Kidney epithelial cell (primary cell): Measurements from ENCODE around the gene SERPINA1. TPM values are rescaled to one million over a fixed set of nuclear protein-coding genes. Genes with fewer than 3 reads are reported as not detected.
"Not testable (repeated sequence)": the region's sequence is repeated elsewhere in the genome, so short reads cannot be mapped to it uniquely, and the experiment has no call there.

ENCODE experiments used
- DNase-seq: peaks from one replicate; pipeline ENCODE4 v3.0.0-alpha.2; 2010; ENCODE audit warnings: low read depth
- H3K27me3 ChIP-seq: 2 replicates; pipeline ENCODE4 v1.6.0; 2011; ENCODE audit warnings: low read length; ENCODE audit not compliant: control insufficient read depth, insufficient read depth
- H3K36me3 ChIP-seq: 2 replicates; pipeline ENCODE4 v1.5.1; 2011; ENCODE audit warnings: low read length; ENCODE audit not compliant: control insufficient read depth, insufficient read depth
- H3K4me3 ChIP-seq: 2 replicates; pipeline ENCODE4 v1.5.1; 2011; ENCODE audit warnings: low read depth, mild to moderate bottlenecking, control low read depth, low read length
- total RNA-seq: library from RNA; depleted of rRNA; stranded (reverse); fragments of >200 nt; gene quantifications from 2 replicates; pipeline ENCODE4 v1.2.3, GENCODE V29; 2015
- TF ChIP-seq, protein P1 (sequence below): IDR thresholded peaks from 2 replicates; pipeline ENCODE4 v1.5.1; 2011; ENCODE audit warnings: mild to moderate bottlenecking, moderate library complexity, low read length, control low read depth, inconsistent platforms; ENCODE audit not compliant: insufficient read depth, poor library complexity, severe bottlenecking

Gene SERPINA1
- total RNA-seq, 1 donor from 2014 or later: 23.2 TPM

DNA sequence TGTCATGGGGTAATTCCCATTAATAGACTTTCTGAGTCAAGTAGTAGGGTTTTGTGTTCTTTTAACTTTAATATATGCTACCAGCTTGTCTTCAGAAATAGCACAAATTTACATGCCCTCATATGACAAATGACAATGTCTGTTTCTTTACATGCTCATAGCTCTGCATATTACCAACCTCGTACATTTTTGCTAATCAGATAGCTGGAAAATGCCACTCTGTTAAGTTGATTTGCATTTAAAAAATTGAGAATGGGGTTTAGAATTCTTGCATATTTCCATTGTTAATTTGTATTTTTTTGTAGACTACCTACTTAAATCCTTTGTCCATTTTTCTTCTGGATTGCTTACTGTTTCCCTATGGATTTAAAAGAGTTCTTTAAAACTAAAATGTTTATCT is 31.2 kb downstream of the SERPINA1 start:
- no peak for DNase-seq
- H3K4me3 ChIP-seq: no peak overlapping the region

DNA sequence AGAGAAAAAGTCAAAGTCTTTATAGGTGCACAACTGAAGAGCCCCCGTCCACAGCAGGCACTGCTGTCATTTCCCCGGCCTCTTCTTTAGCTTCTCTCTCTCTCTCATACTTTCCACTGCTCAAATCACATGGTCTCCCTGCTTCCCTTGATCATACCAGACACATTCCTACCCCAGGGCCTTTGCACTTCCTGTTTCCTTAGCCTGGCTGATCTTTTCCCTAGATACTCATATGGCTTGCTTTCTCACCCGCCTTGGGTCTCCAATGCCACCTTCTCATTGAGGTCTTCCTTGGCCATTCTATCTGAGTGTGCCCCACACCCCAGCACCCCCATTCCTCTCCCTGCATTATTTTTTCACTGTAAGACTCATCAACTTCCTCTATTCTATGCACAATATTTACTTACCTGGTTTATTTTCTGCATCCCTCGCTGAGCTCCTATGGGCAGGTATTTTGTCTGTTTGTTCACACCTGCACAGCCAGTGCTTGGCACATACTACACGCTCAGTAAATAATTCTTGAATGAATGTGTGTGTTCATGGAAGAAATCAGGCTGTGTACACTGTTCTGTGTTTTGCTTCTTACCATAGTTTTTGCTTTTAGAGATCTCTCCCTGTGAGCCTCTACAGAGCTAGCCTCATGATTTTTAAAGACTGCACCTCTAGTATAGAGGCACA is 31.9 kb downstream of the SERPINA1 start:
- no peak overlapping the region for H3K4me3 ChIP-seq
- no peak for DNase-seq
- H3K36me3 ChIP-seq: no peaks in the 10 kb centered on the region
- TF ChIP-seq, protein P1, sequence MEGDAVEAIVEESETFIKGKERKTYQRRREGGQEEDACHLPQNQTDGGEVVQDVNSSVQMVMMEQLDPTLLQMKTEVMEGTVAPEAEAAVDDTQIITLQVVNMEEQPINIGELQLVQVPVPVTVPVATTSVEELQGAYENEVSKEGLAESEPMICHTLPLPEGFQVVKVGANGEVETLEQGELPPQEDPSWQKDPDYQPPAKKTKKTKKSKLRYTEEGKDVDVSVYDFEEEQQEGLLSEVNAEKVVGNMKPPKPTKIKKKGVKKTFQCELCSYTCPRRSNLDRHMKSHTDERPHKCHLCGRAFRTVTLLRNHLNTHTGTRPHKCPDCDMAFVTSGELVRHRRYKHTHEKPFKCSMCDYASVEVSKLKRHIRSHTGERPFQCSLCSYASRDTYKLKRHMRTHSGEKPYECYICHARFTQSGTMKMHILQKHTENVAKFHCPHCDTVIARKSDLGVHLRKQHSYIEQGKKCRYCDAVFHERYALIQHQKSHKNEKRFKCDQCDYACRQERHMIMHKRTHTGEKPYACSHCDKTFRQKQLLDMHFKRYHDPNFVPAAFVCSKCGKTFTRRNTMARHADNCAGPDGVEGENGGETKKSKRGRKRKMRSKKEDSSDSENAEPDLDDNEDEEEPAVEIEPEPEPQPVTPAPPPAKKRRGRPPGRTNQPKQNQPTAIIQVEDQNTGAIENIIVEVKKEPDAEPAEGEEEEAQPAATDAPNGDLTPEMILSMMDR: no peak
- no peaks in the 10 kb centered on the region for H3K27me3 ChIP-seq

More for the DNA sequence above, 31.2 kb downstream of the SERPINA1 start:
- TF ChIP-seq, protein P1: no peak
- H3K36me3 ChIP-seq: no peaks in the 10 kb centered on the region
- H3K27me3 ChIP-seq: no peaks in the 10 kb centered on the region

DNA sequence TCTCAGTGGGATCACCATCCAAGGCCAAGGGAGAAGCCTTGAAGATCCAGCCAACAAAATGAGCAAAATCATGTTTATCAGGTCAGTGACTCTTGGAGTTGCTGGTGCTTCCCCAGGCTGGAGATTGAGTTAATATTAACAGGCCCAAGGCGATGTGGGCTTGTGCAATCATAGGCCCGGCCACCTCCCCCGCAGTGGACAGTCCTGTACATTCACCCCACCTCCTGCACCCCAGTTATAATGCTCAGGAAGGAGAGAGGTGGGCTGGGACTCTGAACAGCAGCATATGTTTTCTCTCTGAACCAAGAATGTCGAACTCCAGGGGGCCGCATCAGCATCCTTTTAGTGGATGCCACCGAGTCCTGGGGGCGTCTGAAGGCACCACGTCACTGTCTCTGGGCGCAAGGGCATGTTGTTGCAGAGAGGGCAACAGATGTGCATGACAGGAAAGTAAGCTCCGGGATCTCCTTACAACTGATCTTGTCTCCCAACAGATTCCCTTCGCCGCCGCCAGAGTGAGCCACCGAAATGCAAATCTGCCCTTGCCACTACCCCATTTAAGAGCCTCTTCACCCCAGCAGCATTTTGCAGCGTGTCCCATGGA is 33.1 kb downstream of the SERPINA1 start:
- TF ChIP-seq, protein P1: peak; percentile 62
- no peaks in the 10 kb centered on the region for H3K27me3 ChIP-seq
- no peak overlapping the region for H3K4me3 ChIP-seq
- H3K36me3 ChIP-seq: no peaks in the 10 kb centered on the region
- DNase-seq: peak; percentile 53

DNA sequence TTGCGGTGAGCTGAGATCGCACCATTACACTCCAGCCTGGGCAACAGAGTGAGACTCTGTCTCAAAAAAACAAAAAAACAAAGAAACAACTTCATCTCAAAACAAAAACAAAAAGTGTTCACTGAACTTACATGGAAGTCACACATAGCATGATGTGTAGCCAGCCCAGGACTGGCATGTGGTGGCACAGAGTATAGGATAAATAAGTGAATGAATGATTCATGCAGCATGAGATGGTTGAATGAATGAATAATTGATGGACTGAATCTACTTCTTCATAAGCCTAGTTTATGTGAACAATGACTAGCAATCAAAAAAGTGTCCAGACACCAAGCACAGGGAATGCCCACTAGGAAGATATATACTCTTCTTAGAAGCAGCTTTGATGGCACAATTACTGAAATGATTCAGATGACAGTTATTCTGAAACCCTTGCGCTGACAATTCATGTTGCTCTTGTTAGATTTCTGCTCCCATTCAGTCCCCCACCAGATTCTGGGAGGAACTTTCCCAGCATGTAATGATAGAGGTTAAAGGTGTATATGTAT is 33.7 kb downstream of the SERPINA1 start:
- TF ChIP-seq, protein P1: no peak
- no peak overlapping the region for H3K4me3 ChIP-seq
- H3K27me3 ChIP-seq: no peaks in the 10 kb centered on the region
- no peaks in the 10 kb centered on the region for H3K36me3 ChIP-seq
- DNase-seq: no peak

DNA sequence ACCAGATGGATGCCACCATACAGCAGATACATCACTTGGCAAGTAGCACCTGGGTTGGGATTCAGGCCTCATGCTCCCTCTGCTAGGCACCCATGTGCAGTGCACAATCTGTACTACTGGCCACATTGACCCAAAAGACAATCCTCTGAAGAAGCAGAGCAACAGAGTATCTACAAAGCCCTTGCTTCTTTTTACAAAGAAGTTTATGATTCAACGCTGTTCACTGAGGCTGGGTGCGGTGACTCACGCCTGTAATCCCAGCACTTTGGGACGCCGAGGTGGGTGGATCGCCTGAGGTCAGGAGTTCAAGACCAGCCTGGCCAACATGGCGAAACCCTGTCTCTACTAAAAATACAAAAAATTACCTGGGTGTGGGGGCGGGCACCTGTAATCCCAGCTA is 34.2 kb downstream of the SERPINA1 start:
- DNase-seq: not testable (repeated sequence)

DNA sequence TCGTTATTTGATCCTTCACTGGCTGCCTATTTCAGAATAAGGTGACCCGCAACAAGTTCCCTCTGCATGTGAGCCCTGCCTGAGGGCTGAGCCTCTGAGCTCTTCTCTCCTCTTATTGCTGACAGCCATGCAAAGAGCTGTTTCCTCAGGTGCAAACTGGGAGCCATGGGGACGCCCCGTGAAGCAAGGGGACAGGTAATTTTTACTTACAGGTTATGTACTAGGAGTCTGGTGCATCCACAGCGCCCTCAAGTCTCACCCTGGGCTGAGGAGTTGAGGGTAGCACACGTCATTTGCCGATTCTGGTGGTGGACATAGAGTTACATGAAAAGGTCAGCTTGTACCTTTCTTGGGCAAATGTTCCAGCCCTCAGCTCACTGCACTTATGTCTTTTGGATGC is 39.1 kb downstream of the SERPINA1 start:
- no peaks in the 10 kb centered on the region for H3K36me3 ChIP-seq
- DNase-seq: no peak
- no peak overlapping the region for H3K4me3 ChIP-seq
- H3K27me3 ChIP-seq: no peaks in the 10 kb centered on the region
- TF ChIP-seq, protein P1: no peak

More for the DNA sequence above, 34.2 kb downstream of the SERPINA1 start:
- not testable (repeated sequence) for H3K36me3 ChIP-seq, H3K27me3 ChIP-seq, H3K4me3 ChIP-seq
